Peyer's patch (tissue), 4 donors: Measurements from ENCODE around the gene ACADL.

Source experiments
- CTCF ChIP-seq, 6 experiments: fragments of 450-650 bp in 4 of 6; fragments of 200-600 bp in 2 of 6; sonication (generic) in 1 of 6; IDR thresholded peaks; one replicate each; pipeline ENCODE4 v1.5.1; 2017 to 2019; ENCODE audit warnings: antibody characterized with exemption in 6 of 6, mild to moderate bottlenecking in 3 of 6, moderate library complexity in 1 of 6
- POLR2A ChIP-seq, 2 donors: fragments of 450-650 bp; IDR thresholded peaks; one replicate each; pipeline ENCODE4 v1.5.1; 2017; ENCODE audit warnings: antibody characterized with exemption in 2 of 2, mild to moderate bottlenecking in 2 of 2, moderate library complexity in 2 of 2

DNA sequence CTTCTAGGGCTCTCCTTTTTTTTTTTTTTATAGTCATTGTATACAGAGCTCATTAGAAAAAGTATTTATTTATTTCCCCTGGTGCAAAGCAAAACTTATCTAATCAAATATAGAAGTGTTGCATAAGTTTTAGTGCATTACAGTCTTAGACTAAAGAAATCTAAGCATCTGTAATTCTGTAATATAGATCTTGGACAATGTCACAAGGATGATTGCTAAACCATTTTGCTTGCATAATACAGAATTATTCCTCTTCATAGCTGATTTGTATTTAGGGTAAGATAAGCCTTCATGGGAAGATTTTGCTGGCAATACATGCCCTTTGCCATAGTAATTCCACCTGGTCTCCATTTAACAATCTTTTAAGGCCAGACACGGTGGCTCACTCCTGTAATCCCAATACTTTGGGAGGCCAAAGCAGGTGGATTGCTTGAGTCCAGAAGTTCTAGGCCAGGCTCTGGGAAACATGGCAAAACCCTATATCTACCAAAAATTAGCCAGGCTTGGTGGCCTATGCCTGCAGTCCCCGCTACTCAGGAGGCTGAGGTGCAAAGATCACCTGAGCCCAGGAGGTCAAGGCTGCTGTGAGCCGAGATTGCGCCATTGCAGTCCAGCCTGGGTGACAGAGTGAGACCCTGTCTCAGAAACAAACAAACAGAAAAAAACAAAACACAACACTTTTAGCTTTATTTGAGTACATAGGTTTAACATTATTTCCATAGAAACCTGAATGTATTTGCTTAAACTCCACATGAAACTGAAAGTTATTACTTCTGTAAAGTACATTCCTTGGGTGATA, 2.2 kb upstream of the ACADL start:
- no peak for TF ChIP-seq POLR2A (IDR thresholded peaks at IDR 0.05)
- TF ChIP-seq CTCF (IDR thresholded peaks at IDR 0.05): no peak
